ENCODE measurements around the gene TXNDC16. TPM values are rescaled to one million over a fixed set of nuclear protein-coding genes. Genes with fewer than 3 reads are reported as not detected.
A peak's percentile ranks its signal among the peaks of the same experiment; 100 is the strongest.

TXNDC16 gene
- total RNA-seq, 2 experiments from 2014 or later: 5.7 to 6.8 TPM

DNA sequence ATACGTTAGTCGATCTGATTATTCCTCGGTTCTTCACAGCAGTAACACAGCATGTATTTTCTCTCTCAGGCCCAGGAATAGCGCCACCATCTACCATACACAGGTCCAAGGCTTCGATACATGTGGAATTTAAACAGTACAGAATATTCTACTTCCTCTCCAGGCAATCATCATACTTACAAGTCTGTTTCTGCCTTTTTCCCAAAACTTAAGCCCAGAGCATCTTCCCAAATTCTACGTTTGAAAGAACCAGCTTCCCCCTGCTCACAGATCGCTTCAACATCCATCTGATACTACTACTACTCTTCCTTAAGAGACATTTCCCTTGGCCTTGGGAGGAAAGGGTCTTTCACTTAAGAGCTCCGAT, 626 bp downstream of the TXNDC16 start:
- Mint-ChIP-seq H3K36me3 (ENCODE audit: low read depth) (peaks cover 4% of the 10 kb centered on the region), H3K9me3 (no peaks in the 10 kb centered on the region), H3K4me3 (peak overlapping the region; percentile 81), H3K27ac (peak overlapping the region; percentile 79), H3K4me1 (ENCODE audit: low read depth) (peaks cover 14% of the 10 kb centered on the region), H3K27me3 (peaks cover 8% of the 10 kb centered on the region)
- ChIA-PET CTCF (interaction anchor here (1.0 to 2.5 kb wide), 5 partner anchors 8 to 251 kb away, joined by 3 to 10 read pairs (median 7); no protein-coding TSS in a partner anchor), POLR2A (interaction anchor here (0.6 to 2.0 kb wide), 10 partner anchors 8 to 601 kb away, joined by 3 to 12 read pairs (median 4); no protein-coding TSS in a partner anchor)
- TF ChIP-seq, protein P1, sequence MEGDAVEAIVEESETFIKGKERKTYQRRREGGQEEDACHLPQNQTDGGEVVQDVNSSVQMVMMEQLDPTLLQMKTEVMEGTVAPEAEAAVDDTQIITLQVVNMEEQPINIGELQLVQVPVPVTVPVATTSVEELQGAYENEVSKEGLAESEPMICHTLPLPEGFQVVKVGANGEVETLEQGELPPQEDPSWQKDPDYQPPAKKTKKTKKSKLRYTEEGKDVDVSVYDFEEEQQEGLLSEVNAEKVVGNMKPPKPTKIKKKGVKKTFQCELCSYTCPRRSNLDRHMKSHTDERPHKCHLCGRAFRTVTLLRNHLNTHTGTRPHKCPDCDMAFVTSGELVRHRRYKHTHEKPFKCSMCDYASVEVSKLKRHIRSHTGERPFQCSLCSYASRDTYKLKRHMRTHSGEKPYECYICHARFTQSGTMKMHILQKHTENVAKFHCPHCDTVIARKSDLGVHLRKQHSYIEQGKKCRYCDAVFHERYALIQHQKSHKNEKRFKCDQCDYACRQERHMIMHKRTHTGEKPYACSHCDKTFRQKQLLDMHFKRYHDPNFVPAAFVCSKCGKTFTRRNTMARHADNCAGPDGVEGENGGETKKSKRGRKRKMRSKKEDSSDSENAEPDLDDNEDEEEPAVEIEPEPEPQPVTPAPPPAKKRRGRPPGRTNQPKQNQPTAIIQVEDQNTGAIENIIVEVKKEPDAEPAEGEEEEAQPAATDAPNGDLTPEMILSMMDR (IDR thresholded peaks at IDR 0.05): no peak
- ATAC-seq: no peak
- intact Hi-C loops (cut with micrococcal nuclease): no loop called here
- DNase-seq: peak; percentile 16

DNA sequence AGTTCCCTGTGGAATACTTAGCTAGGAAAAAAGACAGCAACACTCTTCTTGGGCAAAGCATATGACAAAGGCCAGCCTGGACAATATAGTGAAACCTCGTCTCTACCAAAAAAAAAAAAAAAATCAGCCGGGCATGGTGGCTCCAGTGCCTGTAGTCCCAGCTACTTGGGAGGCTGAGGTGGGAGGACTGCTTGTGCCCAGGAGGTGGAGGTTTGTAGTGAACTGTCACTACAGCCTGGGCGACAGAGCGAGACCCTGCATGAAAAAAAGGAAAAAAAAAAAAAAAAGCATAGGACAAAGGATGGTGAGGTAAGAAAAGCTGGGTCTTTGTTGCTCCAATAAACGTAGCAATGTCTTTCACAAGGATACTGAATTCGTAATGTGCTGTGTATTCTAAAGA, 1.1 kb downstream of the TXNDC16 start:
- TF ChIP-seq, protein P1 (IDR thresholded peaks at IDR 0.05): no peak
- Mint-ChIP-seq H3K9me3 (no peaks in the 10 kb centered on the region), H3K4me1 (ENCODE audit: low read depth) (peaks cover 14% of the 10 kb centered on the region), H3K4me3 (peak overlapping the region; percentile 81), H3K27ac (peak overlapping the region; percentile 79), H3K27me3 (peaks cover 5% of the 10 kb centered on the region), H3K36me3 (ENCODE audit: low read depth) (peaks cover 4% of the 10 kb centered on the region)
- ChIA-PET POLR2A (interaction anchor here (0.6 to 2.0 kb wide), 7 partner anchors 8 to 365 kb away, joined by 3 to 12 read pairs (median 3); no protein-coding TSS in a partner anchor), CTCF (interaction anchor here (1.5 to 2.5 kb wide), 3 partner anchors 11 to 251 kb away, joined by 3 to 10 read pairs (median 8); no protein-coding TSS in a partner anchor)
- intact Hi-C loops (cut with micrococcal nuclease): no loop called here
- no peak for DNase-seq
- ATAC-seq: no peak

DNA sequence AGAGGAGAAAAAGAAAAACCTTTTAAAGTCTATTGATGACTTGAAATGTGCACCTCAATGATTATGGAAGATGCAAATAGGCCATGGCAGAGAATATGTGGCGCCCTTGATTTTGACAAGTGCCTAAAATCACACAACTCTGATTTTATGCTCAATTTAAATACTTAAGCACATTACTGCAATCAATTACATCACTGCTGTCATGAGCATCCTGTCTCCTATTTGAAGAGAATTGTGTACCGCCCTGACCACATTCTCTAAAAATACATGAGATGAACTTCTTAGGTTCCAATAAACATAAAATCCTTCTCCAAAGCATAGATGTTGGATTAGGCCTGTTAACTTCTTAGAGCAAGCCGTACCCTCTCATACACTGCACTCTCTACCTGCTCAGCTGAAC, 1.6 kb downstream of the TXNDC16 start:
- no peak overlapping the region for H3K27ac Mint-ChIP-seq
- CTCF ChIA-PET: interaction anchor here (2.5 kb wide), 1 partner anchor 11 kb away, joined by 10 read pairs; no protein-coding TSS in a partner anchor
- H3K27me3 Mint-ChIP-seq: peaks cover 5% of the 10 kb centered on the region

DNA sequence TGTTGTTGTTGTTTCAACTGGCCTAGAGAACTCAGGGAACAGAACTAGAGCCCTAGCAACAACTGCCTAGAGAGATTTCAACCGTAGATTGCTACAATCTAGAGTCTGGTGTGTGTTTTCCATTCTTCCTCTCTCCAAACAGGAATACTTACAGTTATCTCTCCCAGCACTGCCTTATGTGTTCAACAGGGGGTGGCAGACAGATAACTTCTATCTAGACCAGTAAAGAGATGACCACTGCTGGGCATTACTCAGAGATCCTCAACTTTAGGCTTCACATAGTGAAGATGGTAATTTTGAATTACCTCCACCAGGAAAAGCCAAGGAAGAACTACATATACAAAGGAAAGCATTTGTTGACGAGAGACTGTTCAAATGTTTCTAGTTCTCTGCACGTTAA, 4.8 kb downstream of the TXNDC16 start:
- ChIA-PET POLR2A (no interaction called here), CTCF (no interaction called here)
- intact Hi-C loops (cut with micrococcal nuclease): no loop called here
- DNase-seq (no peak), ATAC-seq (no peak)
- peaks cover 14% of the 10 kb centered on the region for H3K4me1 Mint-ChIP-seq (ENCODE audit: low read depth)
- TF ChIP-seq, protein P1 (IDR thresholded peaks at IDR 0.05): no peak
- H3K9me3 Mint-ChIP-seq: no peaks in the 10 kb centered on the region
- H3K27ac Mint-ChIP-seq: no peak overlapping the region
- H3K27me3 Mint-ChIP-seq: no peaks in the 10 kb centered on the region
- H3K36me3 Mint-ChIP-seq (ENCODE audit: low read depth): peaks cover 8% of the 10 kb centered on the region
- H3K4me3 Mint-ChIP-seq: no peak overlapping the region

More for the DNA sequence above, 1.6 kb downstream of the TXNDC16 start:
- DNase-seq: no peak
- intact Hi-C loops (cut with micrococcal nuclease): no loop called here
- Mint-ChIP-seq H3K4me1 (ENCODE audit: low read depth) (peaks cover 14% of the 10 kb centered on the region), H3K36me3 (ENCODE audit: low read depth) (peaks cover 4% of the 10 kb centered on the region), H3K9me3 (no peaks in the 10 kb centered on the region), H3K4me3 (peak overlapping the region; percentile 81)
- TF ChIP-seq, protein P1 (IDR thresholded peaks at IDR 0.05): no peak
- POLR2A ChIA-PET: interaction anchor here (0.9 to 2.0 kb wide), 3 partner anchors 7 to 96 kb away, joined by 3 to 12 read pairs (median 5); no protein-coding TSS in a partner anchor
- ATAC-seq: no peak

DNA sequence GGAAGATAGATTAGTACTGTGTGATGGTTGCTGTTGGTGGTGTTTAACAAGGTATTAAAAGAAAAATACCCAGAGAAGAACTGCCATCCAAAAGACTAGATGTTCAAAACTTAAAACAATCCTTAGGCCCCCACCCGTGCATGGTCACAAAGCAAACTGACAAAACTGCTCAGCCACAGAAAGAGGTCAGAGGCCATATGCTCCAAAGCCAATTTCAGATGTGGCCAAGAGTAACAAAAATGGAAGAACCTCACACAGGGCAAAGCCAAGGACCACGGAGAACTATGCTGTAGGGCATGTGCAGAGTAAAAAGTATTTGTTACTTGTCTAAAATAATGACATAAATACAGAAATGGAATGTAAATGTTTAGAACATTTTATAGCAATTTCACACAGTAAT, 5.3 kb downstream of the TXNDC16 start:
- no peaks in the 10 kb centered on the region for H3K9me3 Mint-ChIP-seq
- H3K4me1 Mint-ChIP-seq (ENCODE audit: low read depth): peaks cover 14% of the 10 kb centered on the region
- H3K36me3 Mint-ChIP-seq (ENCODE audit: low read depth): peaks cover 8% of the 10 kb centered on the region
- TF ChIP-seq, protein P1 (IDR thresholded peaks at IDR 0.05): no peak
- H3K27me3 Mint-ChIP-seq: no peaks in the 10 kb centered on the region
- H3K4me3 Mint-ChIP-seq: no peak overlapping the region
- no peak overlapping the region for H3K27ac Mint-ChIP-seq
- ATAC-seq (no peak), DNase-seq (no peak)
- ChIA-PET CTCF (interaction anchor here (1.2 kb wide), 1 partner anchor 247 kb away, joined by 4 read pairs; no protein-coding TSS in a partner anchor), POLR2A (no interaction called here)
- intact Hi-C loops (cut with micrococcal nuclease): no loop called here

Data from activated CD8-positive, alpha-beta T cell treated with anti-CD3 and anti-CD28 coated beads for 36 hours (primary cell).